Lung (tissue), 12 donors: ENCODE measurements around the gene TMBIM6. TPM values are rescaled to one million over a fixed set of nuclear protein-coding genes. Genes with fewer than 3 reads are reported as not detected.

Experiments
- ATAC-seq: fragments of 200-7000 bp; cut with Tn5 transposase; one replicate; pipeline ENCODE4 v1.9.1; 2020; ENCODE audit warnings: moderate number of reproducible peaks; ENCODE audit not compliant: insufficient read depth, low FRiP score
- DNase-seq, 3 donors: peaks; one replicate each; pipeline ENCODE4 v3.0.0-alpha.2; 2013 to 2017
- H3K27ac ChIP-seq, 2 donors: one replicate each; pipeline ENCODE4 v1.5.1; 2013; ENCODE audit warnings: mild to moderate bottlenecking in 2 of 2, moderate library complexity in 2 of 2, control low read depth in 1 of 2, inconsistent platforms in 1 of 2, low read depth in 1 of 2, low read length in 1 of 2
- H3K27me3 ChIP-seq, 3 donors: one replicate each; pipeline ENCODE4 v1.5.1; 2013; ENCODE audit warnings: low read length in 2 of 3; ENCODE audit not compliant: control insufficient read depth in 3 of 3, insufficient read depth in 3 of 3
- H3K36me3 ChIP-seq, 4 donors: one replicate each; pipeline ENCODE4 v1.5.1; 2013; ENCODE audit warnings: low read length in 4 of 4, mild to moderate bottlenecking in 1 of 4, moderate library complexity in 1 of 4; ENCODE audit not compliant: control insufficient read depth in 4 of 4, insufficient read depth in 4 of 4
- H3K4me1 ChIP-seq, 5 donors: one replicate each; pipeline ENCODE4 v1.5.1; 2013; ENCODE audit warnings: low read length in 5 of 5, mild to moderate bottlenecking in 2 of 5, moderate library complexity in 1 of 5; ENCODE audit not compliant: control insufficient read depth in 5 of 5, insufficient read depth in 5 of 5
- H3K4me3 ChIP-seq: one replicate; pipeline ENCODE4 v1.5.1; 2013; ENCODE audit warnings: mild to moderate bottlenecking, control low read depth, moderate library complexity
- H3K9ac ChIP-seq, 2 donors: one replicate each; pipeline ENCODE4 v1.5.1; 2013; ENCODE audit warnings: low read length in 2 of 2, control low read depth in 1 of 2; ENCODE audit not compliant: insufficient read depth in 1 of 2
- H3K9me3 ChIP-seq, 4 donors: one replicate each; pipeline ENCODE4 v1.5.1; 2013; ENCODE audit warnings: low read length in 3 of 4, mild to moderate bottlenecking in 1 of 4, moderate library complexity in 1 of 4; ENCODE audit not compliant: control insufficient read depth in 4 of 4, insufficient read depth in 3 of 4
- CTCF ChIP-seq: IDR thresholded peaks from 2 replicates; pipeline ENCODE4 v1.5.1; 2012; ENCODE audit warnings: mild to moderate bottlenecking; ENCODE audit errors: control extremely low read depth, extremely low read depth
- WGBS, 2 donors: extraction: QIAGEN DNeasy Blood & Tissue Kit; methylation state at CpG; one replicate each; pipeline ENCODE4 v1.1.7; 2013; 5-methylcytosine and 5-hydroxymethylcytosine counted together
- polyA plus RNA-seq, 2 donors: library from polyadenylated mRNA; stranded (reverse); fragments of 200-250 nt; gene quantifications; one replicate each; pipeline ENCODE4 v1.2.1, GENCODE V29; 2013
- total RNA-seq, 2 donors: library from RNA; depleted of rRNA in 1 of 2; stranded (reverse); fragments of >200 nt in 1 of 2; gene quantifications; one replicate each; pipeline ENCODE4 v1.2.1, GENCODE V29; 2014 to 2021
- donor health status: control.
- donor health status: control.
- donor health status: Bipolar disorder and iron deficiency.
- donor health status: healthy.
- donor health status: DM: yes; HTN: yes; CAD: no.

Gene TMBIM6
- total and polyA plus RNA-seq, 4 donors: 231 to 661 (median 485) TPM

GRCh38 chr12:49798934-49799333, 57.6 kb downstream of the TMBIM6 start:
- peaks cover 8 to 70% (median 33%) of the 10 kb centered on the region in 4 donors for H3K36me3 ChIP-seq
- no peak overlapping the region for H3K27ac ChIP-seq
- ATAC-seq (no peak), DNase-seq (no peak)
- H3K9me3 ChIP-seq: no peaks in the 10 kb centered on the region
- no peaks in the 10 kb centered on the region for H3K27me3 ChIP-seq
- peaks cover 0 to 6% (median 0%) of the 10 kb centered on the region in 5 donors for H3K4me1 ChIP-seq
- H3K9ac ChIP-seq: no peak overlapping the region
- 86 to 92% methylated on average over 2 of the region's 2 CpGs for WGBS, 2 donors
- no peak for TF ChIP-seq CTCF
- H3K4me3 ChIP-seq: no peak overlapping the region

GRCh38 chr12:49800421-49801140, 59.2 kb downstream of the TMBIM6 start:
- ATAC-seq (no peak), DNase-seq (peak in 1 of 3 donors; percentile 9)
- no peak for TF ChIP-seq CTCF

GRCh38 chr12:49801141-49802063, 60.0 kb downstream of the TMBIM6 start:
- TF ChIP-seq CTCF: no peak
- DNase-seq (no peak), ATAC-seq (no peak)
- 87 to 93% methylated on average over 17 of the region's 17 CpGs for WGBS, 2 donors
- no peak overlapping the region for H3K4me3 ChIP-seq
- H3K4me1 ChIP-seq: peaks cover 0 to 6% (median 0%) of the 10 kb centered on the region in 5 donors
- no peaks in the 10 kb centered on the region for H3K27me3 ChIP-seq
- H3K9ac ChIP-seq: no peak overlapping the region
- no peaks in the 10 kb centered on the region for H3K9me3 ChIP-seq
- peaks cover 8 to 67% (median 47%) of the 10 kb centered on the region in 4 donors for H3K36me3 ChIP-seq
- H3K27ac ChIP-seq: no peak overlapping the region

More at GRCh38 chr12:49800421-49801140, 59.2 kb downstream of the TMBIM6 start:
- peaks cover 8 to 68% (median 47%) of the 10 kb centered on the region in 4 donors for H3K36me3 ChIP-seq
- H3K4me3 ChIP-seq: no peak overlapping the region
- no peaks in the 10 kb centered on the region for H3K27me3 ChIP-seq
- no peaks in the 10 kb centered on the region for H3K9me3 ChIP-seq
- H3K27ac ChIP-seq: no peak overlapping the region
- H3K9ac ChIP-seq: no peak overlapping the region
- peaks cover 0 to 6% (median 0%) of the 10 kb centered on the region in 5 donors for H3K4me1 ChIP-seq
- 82 to 90% methylated on average over 11 of the region's 11 CpGs for WGBS, 2 donors
